H7 (cell line): ENCODE measurements around the gene TMSB10. TPM values are rescaled to one million over a fixed set of nuclear protein-coding genes. Genes with fewer than 3 reads are reported as not detected.

Source experiments
- DNase-seq: peaks from one replicate; pipeline ENCODE4 v3.0.0; 2012
- H3K27me3 ChIP-seq: 2 replicates; pipeline ENCODE4 v1.6.0; 2011; ENCODE audit warnings: mild to moderate bottlenecking, low read length; ENCODE audit not compliant: control insufficient read depth, insufficient read depth
- H3K36me3 ChIP-seq: replicated peaks from 2 replicates; pipeline ENCODE4 v1.5.1; 2011; ENCODE audit warnings: low read length; ENCODE audit not compliant: control insufficient read depth, insufficient read depth
- H3K4me3 ChIP-seq: 2 replicates; pipeline ENCODE4 v1.5.1; 2011; ENCODE audit warnings: low read depth, mild to moderate bottlenecking, control low read depth, low read length, moderate library complexity; ENCODE audit not compliant: insufficient read depth
- total RNA-seq: library from RNA; depleted of rRNA; stranded (reverse); fragments of >200 nt; shearing (Covaris generic); gene quantifications from 2 replicates; pipeline ENCODE4 v1.2.3, GENCODE V29; 2014

Gene TMSB10
- total RNA-seq, 1 experiment from 2014 or later: 1,705 TPM

DNA sequence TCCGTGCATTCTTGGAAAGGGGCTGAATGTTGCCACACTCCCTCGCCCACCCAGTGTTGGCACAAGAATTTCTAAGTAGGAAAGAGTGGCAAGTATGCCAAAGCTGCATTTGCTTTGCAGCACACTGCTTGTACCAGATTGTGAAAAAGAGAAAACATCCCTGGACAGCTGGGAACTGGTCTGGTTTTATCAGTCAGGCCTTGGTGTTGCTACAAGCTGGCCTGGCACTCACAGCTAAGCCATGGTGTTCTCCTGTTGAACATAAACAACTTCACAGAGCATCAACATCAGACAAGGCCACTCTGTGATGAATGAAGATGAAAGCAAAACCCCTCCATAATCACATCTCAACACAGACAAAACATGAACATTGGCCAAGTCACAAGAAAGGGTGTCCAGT lies 20.3 kb upstream of the TMSB10 start:
- DNase-seq: no peak
- no peak overlapping the region for H3K4me3 ChIP-seq
- H3K36me3 ChIP-seq: no peaks in the 10 kb centered on the region
- H3K27me3 ChIP-seq: peaks cover 20% of the 10 kb centered on the region

DNA sequence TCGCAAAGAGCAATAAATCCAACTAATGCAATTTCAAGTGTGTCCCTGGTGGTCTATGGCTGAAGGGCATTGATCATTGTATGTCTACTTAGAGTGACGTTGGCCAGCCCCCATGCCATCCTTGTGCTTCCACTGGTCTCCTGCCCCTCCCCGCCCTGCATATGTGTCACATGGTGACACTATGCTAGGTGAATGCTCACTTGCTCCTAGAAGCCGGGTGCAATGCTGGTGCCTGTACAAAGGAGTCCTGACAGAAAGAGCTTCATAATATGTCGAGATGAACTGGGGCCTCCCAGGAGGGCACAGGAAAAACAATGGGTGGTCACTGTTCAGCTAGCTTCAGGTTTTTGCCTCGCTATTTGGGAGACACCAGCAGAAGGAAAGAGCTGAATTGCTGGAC lies 18.7 kb upstream of the TMSB10 start:
- DNase-seq: no peak
- Histone ChIP-seq H3K36me3 (no peaks in the 10 kb centered on the region), H3K4me3 (no peak overlapping the region)

DNA sequence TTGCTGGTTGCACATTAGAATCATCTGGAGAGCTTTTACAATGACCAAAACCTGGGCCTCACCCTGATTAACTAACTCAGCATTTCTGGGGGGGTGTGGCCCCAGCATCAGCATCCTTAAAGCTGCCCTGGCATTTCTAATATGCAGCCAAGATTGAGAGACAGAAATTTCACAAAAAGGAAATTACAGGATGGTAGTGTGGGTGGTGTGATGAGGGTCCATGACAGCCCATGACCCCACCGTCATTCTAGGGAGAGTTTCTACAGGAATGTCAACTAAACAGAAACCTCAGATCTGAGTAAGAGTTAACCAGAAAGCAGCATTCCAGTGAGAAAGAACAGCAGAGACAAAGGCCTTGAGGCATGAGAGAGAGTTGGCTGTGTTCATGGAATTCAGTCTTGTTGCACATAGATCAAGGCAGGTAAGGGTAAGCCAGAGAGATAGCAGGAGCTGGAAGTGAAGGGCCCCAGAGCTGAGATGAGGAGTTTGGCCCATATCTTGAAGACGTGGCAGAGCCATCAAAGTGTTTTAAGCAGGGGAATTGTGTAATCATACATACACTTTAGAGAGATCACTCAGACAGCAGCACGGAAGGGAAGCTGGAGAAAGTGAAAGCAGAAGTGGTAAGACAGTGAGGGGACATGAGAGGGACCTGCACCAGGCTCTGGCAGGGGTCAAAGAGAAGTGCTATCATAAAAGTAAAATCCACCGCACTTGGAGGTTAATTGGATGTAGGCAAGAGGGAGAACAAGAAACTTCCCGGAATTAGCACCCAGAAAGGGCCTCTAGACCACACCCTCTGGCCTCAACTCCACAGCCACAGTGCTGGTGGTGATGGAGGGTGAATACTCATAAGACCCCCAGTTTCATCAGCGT lies 16.8 kb upstream of the TMSB10 start:
- Histone ChIP-seq H3K27me3 (peaks cover 2% of the 10 kb centered on the region), H3K4me3 (no peak overlapping the region), H3K36me3 (no peaks in the 10 kb centered on the region)
- no peak for DNase-seq

More for the DNA sequence above, 18.7 kb upstream of the TMSB10 start:
- peaks cover 5% of the 10 kb centered on the region for H3K27me3 ChIP-seq

DNA sequence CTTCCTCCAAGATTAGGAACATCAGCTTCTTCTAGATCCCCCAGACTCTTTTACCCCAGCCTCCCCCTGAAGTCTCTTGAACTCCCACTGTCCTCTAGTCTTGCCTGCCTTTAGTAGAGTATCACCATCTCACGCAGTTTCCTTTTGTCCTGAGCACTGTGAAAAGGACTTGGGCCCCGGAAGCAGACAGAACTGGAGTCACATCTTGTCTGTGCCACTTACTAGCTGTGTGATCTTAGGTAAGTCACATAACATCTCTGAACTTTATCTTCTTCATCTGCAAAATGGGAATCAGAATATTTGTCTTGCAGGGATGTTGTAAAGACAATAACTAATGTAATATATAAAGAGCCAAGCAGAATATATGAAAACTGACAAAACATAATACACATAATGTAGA lies 16.1 kb upstream of the TMSB10 start:
- H3K36me3 ChIP-seq: no peaks in the 10 kb centered on the region
- DNase-seq: no peak
- peaks cover 2% of the 10 kb centered on the region for H3K27me3 ChIP-seq
- H3K4me3 ChIP-seq: no peak overlapping the region

DNA sequence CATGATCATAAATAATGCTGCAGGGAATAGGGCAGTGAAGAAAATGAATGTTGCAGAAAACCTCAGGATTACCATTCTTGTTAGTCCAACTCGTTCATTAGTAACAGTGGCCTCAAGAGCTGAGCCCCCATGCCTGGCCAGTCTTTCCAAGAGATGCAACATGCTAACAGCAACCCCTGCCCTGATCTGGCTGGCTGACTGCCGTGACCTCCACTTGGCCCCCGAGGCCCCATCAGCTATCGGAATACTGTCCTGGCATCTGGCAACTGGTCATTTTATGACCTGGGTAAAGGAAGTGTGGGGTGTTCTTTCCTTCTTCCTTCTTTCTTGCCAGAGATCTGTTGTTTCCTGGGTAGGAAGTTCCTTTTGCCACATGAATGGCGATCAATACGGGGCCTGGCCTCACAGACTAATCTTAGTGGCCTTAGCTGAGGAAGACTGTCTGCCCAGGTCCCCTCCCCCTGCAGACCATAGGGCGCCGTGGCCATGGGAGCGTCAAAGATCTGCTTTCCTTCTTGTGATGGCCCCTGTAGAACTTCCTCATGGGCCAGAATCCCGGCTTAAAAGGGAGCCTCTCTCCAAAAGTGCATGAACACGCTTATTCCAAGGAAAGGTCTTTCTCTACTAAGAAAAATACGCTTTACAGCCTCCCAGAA lies 14.0 kb upstream of the TMSB10 start:
- Histone ChIP-seq H3K4me3 (no peak overlapping the region), H3K36me3 (no peaks in the 10 kb centered on the region), H3K27me3 (no peaks in the 10 kb centered on the region; the same call in 1 of the 2 replicates)
- DNase-seq: no peak

DNA sequence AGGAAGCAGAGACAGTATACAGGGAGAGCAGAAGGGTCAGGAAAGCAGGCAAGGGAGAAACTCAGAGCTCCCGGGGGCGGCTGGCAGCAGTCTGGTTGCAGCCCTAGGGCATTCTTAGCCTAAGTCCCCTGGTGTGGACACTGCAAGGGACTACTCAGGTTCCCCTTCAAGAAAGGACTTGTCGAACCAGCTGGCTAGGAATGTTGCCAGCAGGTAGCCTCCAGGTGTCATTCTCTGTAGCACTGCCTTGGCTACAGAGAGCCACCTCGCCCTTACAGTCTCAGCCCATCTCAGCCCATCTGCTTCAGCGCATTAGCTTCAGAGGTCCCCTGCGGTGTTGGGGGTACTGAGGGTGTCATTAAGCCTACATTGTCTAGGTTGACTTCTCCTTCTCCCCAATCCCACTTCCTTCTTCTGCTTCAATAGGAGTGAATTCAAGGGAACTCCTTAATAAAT lies 11.3 kb upstream of the TMSB10 start:
- Histone ChIP-seq H3K36me3 (no peaks in the 10 kb centered on the region), H3K27me3 (no peaks in the 10 kb centered on the region), H3K4me3 (no peak overlapping the region)
- DNase-seq: no peak

DNA sequence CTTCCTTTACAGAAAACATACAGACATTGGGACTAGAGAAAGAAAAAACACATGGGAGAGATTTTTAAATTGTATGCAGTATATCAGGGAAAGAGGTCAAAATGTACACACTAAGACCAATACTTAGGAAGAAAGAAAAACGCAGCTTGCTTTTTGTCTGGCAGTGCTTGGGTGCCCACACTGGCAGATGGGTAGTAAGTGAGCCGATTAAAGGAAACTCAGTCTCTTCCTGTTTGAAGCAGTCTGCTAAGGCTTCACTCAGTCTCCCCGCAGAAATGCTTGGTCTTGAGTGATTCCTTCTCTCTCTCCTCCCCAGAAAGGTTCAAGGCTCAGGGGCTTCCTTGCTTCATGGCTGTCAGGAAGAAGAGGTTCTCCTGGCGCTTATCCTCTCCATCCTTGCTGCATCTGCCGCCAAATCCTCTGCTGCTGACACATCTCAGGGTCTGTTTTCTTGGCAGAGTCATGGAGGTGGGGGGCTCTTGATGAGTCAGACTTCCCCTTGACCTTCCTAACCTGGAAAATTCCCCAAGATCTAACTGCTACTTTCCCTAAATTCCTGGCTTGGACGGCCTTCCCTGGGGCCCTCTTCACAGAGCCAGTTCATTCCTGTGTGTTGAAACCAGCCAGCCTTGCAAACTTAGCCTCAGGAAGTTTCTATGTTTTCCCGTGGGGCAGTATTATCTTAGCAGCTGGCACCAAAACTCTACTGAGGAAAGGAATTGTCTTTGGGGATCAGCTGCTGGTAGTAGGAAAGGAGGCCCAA lies 10.5 kb upstream of the TMSB10 start:
- Histone ChIP-seq H3K4me3 (no peak overlapping the region), H3K36me3 (no peaks in the 10 kb centered on the region), H3K27me3 (no peaks in the 10 kb centered on the region)
- DNase-seq: no peak

DNA sequence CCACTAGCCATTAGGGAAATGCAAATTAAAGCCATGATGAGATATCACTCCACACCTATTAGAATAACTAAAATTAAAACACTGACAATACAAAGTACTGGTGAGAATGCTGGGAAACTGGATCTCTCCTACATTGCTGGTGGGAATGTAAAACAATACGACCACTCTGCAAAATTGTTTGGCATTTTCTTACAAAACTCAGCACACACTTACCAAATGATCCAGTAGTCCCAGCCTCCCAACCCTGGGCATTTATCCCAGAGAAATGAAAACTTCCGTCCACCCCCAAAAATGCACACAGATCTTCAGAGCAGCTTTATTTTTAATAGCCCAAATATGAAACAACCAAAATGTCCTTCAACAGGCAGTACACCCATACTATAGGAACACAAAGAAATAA lies 8.9 kb upstream of the TMSB10 start:
- peaks cover under 1% of the 10 kb centered on the region; the same call in 1 of the 2 replicates for H3K27me3 ChIP-seq
- no peak overlapping the region for H3K4me3 ChIP-seq
- DNase-seq: no peak
- no peaks in the 10 kb centered on the region for H3K36me3 ChIP-seq

DNA sequence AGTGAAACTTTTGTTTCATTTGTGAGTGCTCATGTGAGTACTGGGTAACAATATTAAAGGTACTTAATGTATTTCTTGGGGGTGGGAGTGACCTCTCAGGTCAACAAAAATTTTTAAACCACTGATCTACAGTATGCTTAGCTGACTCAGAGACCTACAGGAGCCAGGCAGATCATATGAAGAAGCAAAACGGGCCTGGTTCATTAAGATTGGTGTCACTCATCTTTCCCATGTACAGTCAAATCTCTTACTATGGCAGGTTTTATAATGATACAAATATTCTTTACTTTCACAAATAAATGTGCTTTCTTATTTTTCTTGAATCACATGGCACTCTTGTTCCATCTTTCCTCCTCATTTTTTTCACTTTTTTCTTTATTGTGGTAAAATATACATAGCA lies 7.7 kb upstream of the TMSB10 start:
- H3K36me3 ChIP-seq: no peaks in the 10 kb centered on the region
- no peak for DNase-seq
- H3K4me3 ChIP-seq: no peak overlapping the region
- peaks cover 2% of the 10 kb centered on the region for H3K27me3 ChIP-seq

DNA sequence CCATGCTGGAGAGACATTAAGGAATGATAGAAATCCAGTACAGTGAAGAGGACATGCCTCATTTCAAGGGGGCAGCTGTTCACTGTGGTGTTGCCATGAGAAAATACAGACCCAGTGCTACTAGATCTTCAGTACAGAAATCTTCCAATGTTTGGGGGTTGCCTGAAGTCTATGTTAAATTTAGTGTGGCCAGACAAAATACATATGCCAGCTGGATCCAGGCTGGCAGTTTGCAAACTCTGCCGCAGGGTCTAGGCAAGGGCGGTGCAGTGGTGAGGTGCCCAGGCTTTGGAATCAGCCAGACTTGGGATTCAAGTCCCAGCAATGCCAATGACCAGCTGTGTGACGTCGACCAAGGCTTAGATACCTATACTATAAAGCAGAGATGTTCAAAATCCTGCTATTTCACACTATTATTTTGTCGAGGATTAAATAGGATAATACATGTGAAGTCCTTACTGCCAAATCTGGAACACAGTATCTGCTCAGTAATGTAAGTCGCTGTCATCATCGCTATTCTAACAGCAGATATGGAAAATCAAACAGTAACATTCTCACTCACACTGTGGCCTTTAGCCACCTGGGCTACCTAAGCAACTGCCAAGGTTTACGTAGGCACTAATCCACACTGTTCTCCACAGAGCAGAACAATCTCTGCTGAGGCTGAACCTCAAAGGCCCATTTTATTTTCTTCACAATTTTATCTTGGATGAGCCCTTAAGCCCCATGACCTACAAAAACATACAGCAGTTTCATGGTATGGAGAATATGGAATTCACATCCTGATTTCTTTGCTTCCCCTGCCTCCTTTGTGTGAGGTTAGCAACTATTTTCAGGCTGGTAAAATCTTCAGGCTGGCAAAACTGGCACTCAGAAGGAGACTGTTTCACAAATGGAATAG lies 5.9 kb upstream of the TMSB10 start:
- DNase-seq: no peak
- H3K36me3 ChIP-seq: no peaks in the 10 kb centered on the region
- peaks cover 8% of the 10 kb centered on the region for H3K27me3 ChIP-seq
- H3K4me3 ChIP-seq: no peak overlapping the region

DNA sequence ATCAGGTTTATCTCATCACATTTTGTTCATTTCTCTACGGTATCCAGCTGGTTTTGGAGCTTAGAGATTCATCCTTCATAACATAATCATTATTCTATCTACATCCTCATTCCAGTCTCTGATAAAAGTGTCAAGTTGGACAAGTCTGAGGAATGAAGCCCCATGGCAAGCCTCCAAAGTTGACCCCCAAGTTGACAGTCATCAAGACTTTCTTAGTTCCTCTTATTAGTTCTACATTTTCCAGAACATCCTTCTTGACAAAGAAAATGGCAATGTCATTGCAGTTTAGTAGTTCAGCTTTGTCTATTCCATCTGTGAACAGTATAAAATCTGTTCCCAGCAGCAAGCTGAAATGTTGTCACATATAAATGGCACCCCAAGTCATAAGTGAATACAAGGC lies 4.5 kb upstream of the TMSB10 start:
- Histone ChIP-seq H3K27me3 (peaks cover 10% of the 10 kb centered on the region), H3K36me3 (no peaks in the 10 kb centered on the region), H3K4me3 (no peak overlapping the region)
- DNase-seq: no peak

DNA sequence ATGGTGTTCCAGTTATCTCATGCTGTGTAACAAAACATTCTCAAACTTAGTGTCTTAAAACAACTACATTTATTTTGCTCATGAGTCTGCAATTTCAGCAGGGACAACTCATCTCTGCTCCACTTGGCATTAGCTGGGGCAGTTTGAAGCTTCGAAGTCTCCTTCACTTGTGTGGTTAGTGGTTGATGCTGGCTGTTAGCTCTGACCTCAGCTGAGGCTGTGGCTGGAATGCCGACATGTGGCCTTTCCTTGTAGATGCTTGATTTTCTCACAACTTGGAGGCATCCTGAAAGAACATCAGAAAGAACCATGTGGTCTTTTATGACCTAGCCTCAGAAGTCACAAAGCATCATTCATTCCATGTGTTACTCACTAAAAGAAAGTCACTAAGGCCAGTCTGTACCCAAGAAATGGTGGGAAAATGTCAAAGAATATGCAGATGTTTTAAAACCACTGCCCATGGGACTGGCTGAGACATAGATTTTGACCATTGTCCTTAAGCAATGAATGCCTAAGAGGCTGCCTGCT lies 3.8 kb upstream of the TMSB10 start:
- no peak for DNase-seq
- Histone ChIP-seq H3K27me3 (peaks cover 10% of the 10 kb centered on the region), H3K36me3 (no peaks in the 10 kb centered on the region), H3K4me3 (no peak overlapping the region)

DNA sequence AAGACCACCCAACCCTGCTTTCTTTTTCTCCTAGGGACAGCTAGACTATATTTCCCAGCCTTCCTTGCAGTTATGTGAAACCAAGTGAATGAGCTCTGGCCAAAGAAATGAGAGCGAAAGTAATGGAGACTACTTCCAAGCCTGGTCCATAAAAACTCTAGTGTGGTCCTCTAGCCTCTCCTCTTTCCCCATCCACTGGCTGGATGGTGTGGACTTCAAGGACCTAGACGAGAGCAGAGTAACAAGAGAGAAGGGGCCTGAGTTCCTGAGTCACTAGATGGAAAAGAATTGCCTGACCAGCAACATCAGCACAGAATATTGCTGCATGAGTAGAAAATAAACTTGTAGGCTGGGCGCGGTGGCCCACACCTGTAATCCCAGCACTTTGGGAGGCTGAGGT lies 2.9 kb upstream of the TMSB10 start:
- H3K36me3 ChIP-seq: no peaks in the 10 kb centered on the region
- H3K4me3 ChIP-seq: no peak overlapping the region
- H3K27me3 ChIP-seq: peaks cover 10% of the 10 kb centered on the region
- no peak for DNase-seq

DNA sequence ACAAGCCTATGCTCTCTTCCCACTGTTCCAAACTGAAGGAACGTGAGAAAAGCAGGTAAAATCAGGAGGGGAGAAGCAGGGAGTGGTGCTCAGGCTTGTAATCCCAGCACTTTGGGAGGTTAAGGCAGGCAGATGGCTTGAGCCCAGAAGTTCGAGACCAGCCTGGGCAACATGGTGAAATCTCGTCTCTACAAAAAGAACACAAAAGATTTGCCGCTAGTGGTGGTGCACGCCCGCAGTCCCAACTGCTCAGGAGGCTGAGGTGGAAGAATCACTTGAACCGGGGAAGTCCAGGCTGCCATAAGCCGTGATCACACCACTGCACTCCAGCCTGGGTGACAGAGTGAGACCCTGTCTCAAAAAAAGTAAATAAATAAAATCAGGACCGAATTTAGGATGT lies 1.3 kb upstream of the TMSB10 start:
- H3K4me3 ChIP-seq: no peak overlapping the region

More for the DNA sequence above, 1.3 kb upstream of the TMSB10 start:
- no peak for DNase-seq
- Histone ChIP-seq H3K27me3 (peaks cover 10% of the 10 kb centered on the region), H3K36me3 (no peaks in the 10 kb centered on the region; the same call in 1 of the 2 replicates)
